Liver (tissue), 3 donors: ENCODE data around the gene IRX6.

ENCODE experiments used
- TF ChIP-seq, protein P1 (sequence below): fragments of 150-350 bp; IDR thresholded peaks from 2 replicates; pipeline ENCODE4 v1.5.1; 2017; ENCODE audit warnings: improper control_type of control experiment, low read depth, low read length; ENCODE audit not compliant: missing input control
- TF ChIP-seq, protein P2 (sequence below): IDR thresholded peaks from 2 replicates; pipeline ENCODE4 v1.6.1; 2016; ENCODE audit warnings: antibody characterized with exemption, mild to moderate bottlenecking
- TF ChIP-seq, protein P3 (sequence below): IDR thresholded peaks from 2 replicates; pipeline ENCODE4 v1.6.1; 2016; ENCODE audit warnings: antibody characterized with exemption
- donor health status: healthy.
- donor health status: healthy.

DNA sequence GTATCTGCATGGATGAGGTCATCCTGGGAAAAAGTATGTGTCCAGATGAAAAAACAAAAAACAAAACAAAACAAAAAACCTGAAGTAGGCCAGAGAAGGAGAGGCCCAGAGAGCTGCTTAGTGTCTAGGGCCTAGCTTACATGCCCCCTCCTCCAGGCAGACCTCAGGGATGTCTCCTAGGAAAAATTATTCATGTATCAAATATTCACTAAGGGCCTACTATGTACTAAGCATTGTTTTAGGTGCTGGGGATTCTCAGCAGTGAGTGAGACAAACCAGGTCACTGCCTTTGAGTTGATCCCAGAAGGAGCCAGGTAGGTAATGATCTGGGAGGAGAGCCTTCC lies 49.5 kb downstream of the IRX6 start:
- TF ChIP-seq, protein P1, sequence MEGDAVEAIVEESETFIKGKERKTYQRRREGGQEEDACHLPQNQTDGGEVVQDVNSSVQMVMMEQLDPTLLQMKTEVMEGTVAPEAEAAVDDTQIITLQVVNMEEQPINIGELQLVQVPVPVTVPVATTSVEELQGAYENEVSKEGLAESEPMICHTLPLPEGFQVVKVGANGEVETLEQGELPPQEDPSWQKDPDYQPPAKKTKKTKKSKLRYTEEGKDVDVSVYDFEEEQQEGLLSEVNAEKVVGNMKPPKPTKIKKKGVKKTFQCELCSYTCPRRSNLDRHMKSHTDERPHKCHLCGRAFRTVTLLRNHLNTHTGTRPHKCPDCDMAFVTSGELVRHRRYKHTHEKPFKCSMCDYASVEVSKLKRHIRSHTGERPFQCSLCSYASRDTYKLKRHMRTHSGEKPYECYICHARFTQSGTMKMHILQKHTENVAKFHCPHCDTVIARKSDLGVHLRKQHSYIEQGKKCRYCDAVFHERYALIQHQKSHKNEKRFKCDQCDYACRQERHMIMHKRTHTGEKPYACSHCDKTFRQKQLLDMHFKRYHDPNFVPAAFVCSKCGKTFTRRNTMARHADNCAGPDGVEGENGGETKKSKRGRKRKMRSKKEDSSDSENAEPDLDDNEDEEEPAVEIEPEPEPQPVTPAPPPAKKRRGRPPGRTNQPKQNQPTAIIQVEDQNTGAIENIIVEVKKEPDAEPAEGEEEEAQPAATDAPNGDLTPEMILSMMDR, result no peak
- TF ChIP-seq, protein P2, sequence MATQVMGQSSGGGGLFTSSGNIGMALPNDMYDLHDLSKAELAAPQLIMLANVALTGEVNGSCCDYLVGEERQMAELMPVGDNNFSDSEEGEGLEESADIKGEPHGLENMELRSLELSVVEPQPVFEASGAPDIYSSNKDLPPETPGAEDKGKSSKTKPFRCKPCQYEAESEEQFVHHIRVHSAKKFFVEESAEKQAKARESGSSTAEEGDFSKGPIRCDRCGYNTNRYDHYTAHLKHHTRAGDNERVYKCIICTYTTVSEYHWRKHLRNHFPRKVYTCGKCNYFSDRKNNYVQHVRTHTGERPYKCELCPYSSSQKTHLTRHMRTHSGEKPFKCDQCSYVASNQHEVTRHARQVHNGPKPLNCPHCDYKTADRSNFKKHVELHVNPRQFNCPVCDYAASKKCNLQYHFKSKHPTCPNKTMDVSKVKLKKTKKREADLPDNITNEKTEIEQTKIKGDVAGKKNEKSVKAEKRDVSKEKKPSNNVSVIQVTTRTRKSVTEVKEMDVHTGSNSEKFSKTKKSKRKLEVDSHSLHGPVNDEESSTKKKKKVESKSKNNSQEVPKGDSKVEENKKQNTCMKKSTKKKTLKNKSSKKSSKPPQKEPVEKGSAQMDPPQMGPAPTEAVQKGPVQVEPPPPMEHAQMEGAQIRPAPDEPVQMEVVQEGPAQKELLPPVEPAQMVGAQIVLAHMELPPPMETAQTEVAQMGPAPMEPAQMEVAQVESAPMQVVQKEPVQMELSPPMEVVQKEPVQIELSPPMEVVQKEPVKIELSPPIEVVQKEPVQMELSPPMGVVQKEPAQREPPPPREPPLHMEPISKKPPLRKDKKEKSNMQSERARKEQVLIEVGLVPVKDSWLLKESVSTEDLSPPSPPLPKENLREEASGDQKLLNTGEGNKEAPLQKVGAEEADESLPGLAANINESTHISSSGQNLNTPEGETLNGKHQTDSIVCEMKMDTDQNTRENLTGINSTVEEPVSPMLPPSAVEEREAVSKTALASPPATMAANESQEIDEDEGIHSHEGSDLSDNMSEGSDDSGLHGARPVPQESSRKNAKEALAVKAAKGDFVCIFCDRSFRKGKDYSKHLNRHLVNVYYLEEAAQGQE, result no peak
- TF ChIP-seq, protein P3, sequence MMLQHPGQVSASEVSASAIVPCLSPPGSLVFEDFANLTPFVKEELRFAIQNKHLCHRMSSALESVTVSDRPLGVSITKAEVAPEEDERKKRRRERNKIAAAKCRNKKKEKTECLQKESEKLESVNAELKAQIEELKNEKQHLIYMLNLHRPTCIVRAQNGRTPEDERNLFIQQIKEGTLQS, result no peak
